ENCODE data around the gene SLC1A7. TPM values are rescaled to one million over a fixed set of nuclear protein-coding genes. Genes with fewer than 3 reads are reported as not detected.
A peak's percentile ranks its signal among the peaks of the same experiment; 100 is the strongest.

The SLC1A7 gene
- total and polyA plus RNA-seq, 2 of the 13 experiments (the other 11 are each of a cell fraction or from before 2014, with no cell fraction given) = 0.04 to 2.0 TPM

- TF ChIP-seq, protein P1, sequence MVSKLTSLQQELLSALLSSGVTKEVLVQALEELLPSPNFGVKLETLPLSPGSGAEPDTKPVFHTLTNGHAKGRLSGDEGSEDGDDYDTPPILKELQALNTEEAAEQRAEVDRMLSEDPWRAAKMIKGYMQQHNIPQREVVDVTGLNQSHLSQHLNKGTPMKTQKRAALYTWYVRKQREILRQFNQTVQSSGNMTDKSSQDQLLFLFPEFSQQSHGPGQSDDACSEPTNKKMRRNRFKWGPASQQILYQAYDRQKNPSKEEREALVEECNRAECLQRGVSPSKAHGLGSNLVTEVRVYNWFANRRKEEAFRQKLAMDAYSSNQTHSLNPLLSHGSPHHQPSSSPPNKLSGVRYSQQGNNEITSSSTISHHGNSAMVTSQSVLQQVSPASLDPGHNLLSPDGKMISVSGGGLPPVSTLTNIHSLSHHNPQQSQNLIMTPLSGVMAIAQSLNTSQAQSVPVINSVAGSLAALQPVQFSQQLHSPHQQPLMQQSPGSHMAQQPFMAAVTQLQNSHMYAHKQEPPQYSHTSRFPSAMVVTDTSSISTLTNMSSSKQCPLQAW (CRISPR knock-in tag; IDR thresholded peaks at IDR 0.05) = peak; percentile 60; the same call in 1 of the 2 replicates
- TF ChIP-seq ATF7-NPFF (CRISPR knock-in tag; IDR thresholded peaks at IDR 0.05; ENCODE audit: low read depth) (0 out of 2 replicates have a peak, but pooled peaks have one; percentile 51), NAIF1 (CRISPR knock-in tag; IDR thresholded peaks at IDR 0.05; ENCODE audit: borderline replicate concordance) (no peak)
- TF ChIP-seq, protein P2, sequence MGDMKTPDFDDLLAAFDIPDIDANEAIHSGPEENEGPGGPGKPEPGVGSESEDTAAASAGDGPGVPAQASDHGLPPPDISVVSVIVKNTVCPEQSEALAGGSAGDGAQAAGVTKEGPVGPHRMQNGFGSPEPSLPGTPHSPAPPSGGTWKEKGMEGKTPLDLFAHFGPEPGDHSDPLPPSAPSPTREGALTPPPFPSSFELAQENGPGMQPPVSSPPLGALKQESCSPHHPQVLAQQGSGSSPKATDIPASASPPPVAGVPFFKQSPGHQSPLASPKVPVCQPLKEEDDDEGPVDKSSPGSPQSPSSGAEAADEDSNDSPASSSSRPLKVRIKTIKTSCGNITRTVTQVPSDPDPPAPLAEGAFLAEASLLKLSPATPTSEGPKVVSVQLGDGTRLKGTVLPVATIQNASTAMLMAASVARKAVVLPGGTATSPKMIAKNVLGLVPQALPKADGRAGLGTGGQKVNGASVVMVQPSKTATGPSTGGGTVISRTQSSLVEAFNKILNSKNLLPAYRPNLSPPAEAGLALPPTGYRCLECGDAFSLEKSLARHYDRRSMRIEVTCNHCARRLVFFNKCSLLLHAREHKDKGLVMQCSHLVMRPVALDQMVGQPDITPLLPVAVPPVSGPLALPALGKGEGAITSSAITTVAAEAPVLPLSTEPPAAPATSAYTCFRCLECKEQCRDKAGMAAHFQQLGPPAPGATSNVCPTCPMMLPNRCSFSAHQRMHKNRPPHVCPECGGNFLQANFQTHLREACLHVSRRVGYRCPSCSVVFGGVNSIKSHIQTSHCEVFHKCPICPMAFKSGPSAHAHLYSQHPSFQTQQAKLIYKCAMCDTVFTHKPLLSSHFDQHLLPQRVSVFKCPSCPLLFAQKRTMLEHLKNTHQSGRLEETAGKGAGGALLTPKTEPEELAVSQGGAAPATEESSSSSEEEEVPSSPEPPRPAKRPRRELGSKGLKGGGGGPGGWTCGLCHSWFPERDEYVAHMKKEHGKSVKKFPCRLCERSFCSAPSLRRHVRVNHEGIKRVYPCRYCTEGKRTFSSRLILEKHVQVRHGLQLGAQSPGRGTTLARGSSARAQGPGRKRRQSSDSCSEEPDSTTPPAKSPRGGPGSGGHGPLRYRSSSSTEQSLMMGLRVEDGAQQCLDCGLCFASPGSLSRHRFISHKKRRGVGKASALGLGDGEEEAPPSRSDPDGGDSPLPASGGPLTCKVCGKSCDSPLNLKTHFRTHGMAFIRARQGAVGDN (CRISPR knock-in tag; IDR thresholded peaks at IDR 0.05) = peak; percentile 61
These were observed 19.5 kb downstream of the SLC1A7 start (continued) for GRCh38 chr1:53122961-53123413.

- in situ Hi-C loops (cut with HindIII; ENCODE audit: extremely low pct_ligation_motif_present, low pct_unique_long_range_greater_than_20kb) (no loop called here), intact Hi-C loops (cut with micrococcal nuclease; ENCODE audit: unreplicated experiment) (loop anchor here (5.0 kb wide), 2 partner anchors 35 to 60 kb away; no protein-coding TSS in a partner anchor)
- peak overlapping the region; percentile 62 for H3K4me2 ChIP-seq (ENCODE audit: low read depth, low read length)
- CTCF ChIA-PET (ENCODE audit: low intra/inter-chr PET ratio, low total read pairs) = no interaction called here
- ATAC-seq (peak; percentile 14), FAIRE-seq (no peak), DNase-seq (ENCODE audit: low spot score) (no peak)
- H2AFZ ChIP-seq (ENCODE audit: low read length) = no peak overlapping the region
- POLR2A ChIA-PET = interaction anchor here (1.0 to 3.2 kb wide), 13 partner anchors 8 to 419 kb away, joined by 3 to 30 read pairs (median 6); no protein-coding TSS in a partner anchor
- H3K27ac ChIP-seq (ENCODE audit: extremely low read length, insufficient read depth, low read length) = peak overlapping the region; percentile 49
- H3K9me3 ChIP-seq (ENCODE audit: low read length) = no peaks in the 10 kb centered on the region
- peaks cover under 1 to 10% of the 10 kb centered on the region in 2 experiments for H3K27me3 ChIP-seq (ENCODE audit: control insufficient read depth in 1 of 2, insufficient read depth in 2 of 2, low read length in 2 of 2)
- H4K20me1 ChIP-seq (ENCODE audit: insufficient read depth, low read length) = no peaks in the 10 kb centered on the region
- no TSS peak for BruUV-seq (replicated peaks)
- no peak overlapping the region; the same call in 1 of the 2 replicates for H3K9ac ChIP-seq (ENCODE audit: insufficient read depth, low read depth, low read length)
- 65% methylated on average over 5 of the region's 10 CpGs for WGBS (ENCODE audit: low lambda C conversion rate)
- peaks cover 79% of the 10 kb centered on the region for H3K4me1 ChIP-seq (ENCODE audit: insufficient read depth, low read length)
- no peaks in the 10 kb centered on the region for H3K36me3 ChIP-seq (replicated peaks in 1 of 2; ENCODE audit: control insufficient read depth in 1 of 2, insufficient read depth in 2 of 2, low read length in 2 of 2)
- no peaks in the 10 kb centered on the region for H3K79me2 ChIP-seq (ENCODE audit: insufficient read depth, low read length)
- H3K4me3 ChIP-seq (replicated peaks in 1 of 3; ENCODE audit: insufficient read depth in 1 of 3, low read depth in 2 of 3, low read length in 3 of 3) = peak overlapping the region in 1 of 3 experiments; percentile 58; a peak in 2 of 6 replicates
- TF ChIP-seq ZBTB42 (CRISPR knock-in tag; IDR thresholded peaks at IDR 0.05) (0 out of 2 replicates have a peak, but pooled peaks have one; percentile 17), ZNF333 (CRISPR knock-in tag; IDR thresholded peaks at IDR 0.05; ENCODE audit: borderline replicate concordance) (0 out of 2 replicates have a peak, but pooled peaks have one; percentile 12), PITX1 (CRISPR knock-in tag; IDR thresholded peaks at IDR 0.05) (no peak), KDM2A (CRISPR knock-in tag; IDR thresholded peaks at IDR 0.05; ENCODE audit: borderline replicate concordance, low read depth) (0 out of 2 replicates have a peak, but pooled peaks have one; percentile 20), ZZZ3 (CRISPR knock-in tag; IDR thresholded peaks at IDR 0.05; ENCODE audit: borderline replicate concordance) (no peak), TIGD3 (CRISPR knock-in tag; IDR thresholded peaks at IDR 0.05; ENCODE audit: borderline replicate concordance) (no peak)
- TF ChIP-seq, protein P3, sequence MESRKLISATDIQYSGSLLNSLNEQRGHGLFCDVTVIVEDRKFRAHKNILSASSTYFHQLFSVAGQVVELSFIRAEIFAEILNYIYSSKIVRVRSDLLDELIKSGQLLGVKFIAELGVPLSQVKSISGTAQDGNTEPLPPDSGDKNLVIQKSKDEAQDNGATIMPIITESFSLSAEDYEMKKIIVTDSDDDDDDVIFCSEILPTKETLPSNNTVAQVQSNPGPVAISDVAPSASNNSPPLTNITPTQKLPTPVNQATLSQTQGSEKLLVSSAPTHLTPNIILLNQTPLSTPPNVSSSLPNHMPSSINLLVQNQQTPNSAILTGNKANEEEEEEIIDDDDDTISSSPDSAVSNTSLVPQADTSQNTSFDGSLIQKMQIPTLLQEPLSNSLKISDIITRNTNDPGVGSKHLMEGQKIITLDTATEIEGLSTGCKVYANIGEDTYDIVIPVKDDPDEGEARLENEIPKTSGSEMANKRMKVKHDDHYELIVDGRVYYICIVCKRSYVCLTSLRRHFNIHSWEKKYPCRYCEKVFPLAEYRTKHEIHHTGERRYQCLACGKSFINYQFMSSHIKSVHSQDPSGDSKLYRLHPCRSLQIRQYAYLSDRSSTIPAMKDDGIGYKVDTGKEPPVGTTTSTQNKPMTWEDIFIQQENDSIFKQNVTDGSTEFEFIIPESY (CRISPR knock-in tag; IDR thresholded peaks at IDR 0.05) = peak; percentile 38; the same call in 1 of the 2 replicates
These were observed 20.1 kb downstream of the SLC1A7 start for GRCh38 chr1:53122201-53122885.

Data from HepG2 (cell line).